NCI-H1417 treated with DMSO at 0.1 percent for 48 hours (cell line): ENCODE data around the gene PALS2.

ENCODE experiments used
- DNase-seq: peaks from one replicate; lab custom pipeline; 2025; lab: John Stamatoyannopoulos, UW

The PALS2 gene, protein sequence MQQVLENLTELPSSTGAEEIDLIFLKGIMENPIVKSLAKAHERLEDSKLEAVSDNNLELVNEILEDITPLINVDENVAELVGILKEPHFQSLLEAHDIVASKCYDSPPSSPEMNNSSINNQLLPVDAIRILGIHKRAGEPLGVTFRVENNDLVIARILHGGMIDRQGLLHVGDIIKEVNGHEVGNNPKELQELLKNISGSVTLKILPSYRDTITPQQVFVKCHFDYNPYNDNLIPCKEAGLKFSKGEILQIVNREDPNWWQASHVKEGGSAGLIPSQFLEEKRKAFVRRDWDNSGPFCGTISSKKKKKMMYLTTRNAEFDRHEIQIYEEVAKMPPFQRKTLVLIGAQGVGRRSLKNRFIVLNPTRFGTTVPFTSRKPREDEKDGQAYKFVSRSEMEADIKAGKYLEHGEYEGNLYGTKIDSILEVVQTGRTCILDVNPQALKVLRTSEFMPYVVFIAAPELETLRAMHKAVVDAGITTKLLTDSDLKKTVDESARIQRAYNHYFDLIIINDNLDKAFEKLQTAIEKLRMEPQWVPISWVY

DNA sequence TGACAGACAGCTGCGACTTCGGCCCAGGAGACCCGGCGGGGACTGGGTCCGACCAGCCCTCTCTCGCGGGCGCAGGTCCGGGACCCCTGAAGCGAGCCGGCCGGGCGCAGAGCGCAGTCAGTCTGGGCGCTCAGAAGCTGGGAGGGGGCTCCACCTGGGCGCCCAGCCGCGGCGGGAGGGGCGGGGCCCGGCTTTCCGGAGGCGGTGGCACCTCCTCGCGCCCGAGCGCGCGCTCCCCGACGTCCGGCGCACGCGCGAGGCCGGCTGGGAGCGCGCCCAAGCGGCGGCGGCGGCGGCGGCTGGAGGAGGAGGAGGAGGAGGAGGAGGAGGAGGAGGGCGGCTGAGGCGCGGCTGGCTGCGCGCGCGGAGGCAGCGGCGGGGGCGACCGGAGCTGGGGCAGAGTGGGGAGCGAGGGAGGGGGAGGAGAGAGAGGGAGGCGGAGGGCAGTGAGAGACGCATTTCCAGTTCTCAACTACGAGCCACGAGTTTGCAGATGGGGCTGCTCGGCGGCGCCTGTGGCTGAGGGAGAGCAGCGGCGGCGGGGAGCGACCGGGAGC, at the start of gene PALS2:
Gene PALS2 (plus strand): TSS at position 456 of the 557 bp plus-strand sequence. CDS start 50,216 bp downstream, outside the sequence.
- peak; percentile 44 for DNase-seq

DNA sequence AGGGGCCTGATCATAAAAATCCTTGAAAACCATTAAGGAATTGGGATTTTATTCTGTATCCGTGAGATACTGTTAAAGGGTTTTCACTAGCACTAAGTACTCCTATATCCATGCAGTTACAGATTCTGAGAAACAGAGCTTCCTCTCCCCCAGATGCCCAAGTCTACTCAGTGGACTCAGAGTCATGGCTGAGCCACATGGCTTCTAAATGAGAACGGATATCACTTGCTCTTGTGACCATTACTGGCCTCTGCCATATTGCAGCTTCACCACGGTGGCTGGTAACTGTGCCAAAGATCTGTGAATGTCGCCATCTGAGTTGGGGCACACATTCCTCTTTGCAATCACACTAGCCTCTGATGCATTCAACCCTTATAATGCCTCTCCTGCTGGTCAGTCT, 42.0 kb upstream of the PALS2 start:
- DNase-seq: no peak

- no peak for DNase-seq
Measured at GRCh38 chr7:24536682-24537081, 36.6 kb upstream of the PALS2 start.

- no peak for DNase-seq
Measured at GRCh38 chr7:24540956-24541355, 32.3 kb upstream of the PALS2 start.

GRCh38 chr7:24545215-24545614, 28.0 kb upstream of the PALS2 start:
- no peak for DNase-seq

DNA sequence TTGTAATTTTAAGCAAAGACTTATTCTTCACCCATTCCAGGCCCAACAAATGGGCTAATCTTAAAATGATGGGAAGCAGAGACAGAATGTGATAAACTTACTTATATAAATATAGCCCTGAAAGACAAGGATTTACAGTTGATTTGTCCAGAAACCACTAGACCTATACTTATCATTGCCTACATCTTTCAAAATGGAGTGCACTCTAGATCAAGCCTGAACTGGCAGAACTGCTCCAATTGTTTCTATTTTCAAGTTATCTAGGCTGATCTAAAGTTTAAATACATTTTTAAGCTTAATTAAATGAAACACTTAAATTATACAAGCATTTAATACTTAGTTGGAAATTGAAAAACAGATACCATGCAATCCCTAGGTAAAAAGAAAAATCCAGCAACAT, 24.9 kb upstream of the PALS2 start:
- DNase-seq: no peak

DNA sequence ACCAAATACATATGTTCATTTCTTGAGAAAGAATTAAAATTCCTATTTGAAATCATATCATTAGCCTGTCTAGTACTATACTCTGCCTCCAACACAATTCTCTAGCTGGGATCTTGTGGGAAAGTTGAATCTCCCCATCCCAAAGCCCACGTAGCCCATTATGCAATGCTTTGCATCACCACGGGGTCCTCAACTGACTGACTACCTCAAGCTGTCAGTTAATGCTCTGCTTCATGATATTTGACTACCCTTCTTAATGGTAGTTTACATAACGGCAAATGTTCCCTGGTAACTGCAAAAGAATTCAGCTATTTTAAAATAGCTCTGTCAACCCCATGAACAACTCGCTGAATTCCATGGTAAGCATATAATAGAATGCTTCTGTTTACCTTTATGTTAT, 23.3 kb upstream of the PALS2 start:
- no peak for DNase-seq

GRCh38 chr7:24555184-24555583, 18.1 kb upstream of the PALS2 start:
- no peak for DNase-seq

GRCh38 chr7:24555719-24556118, 17.5 kb upstream of the PALS2 start:
- DNase-seq: no peak

DNA sequence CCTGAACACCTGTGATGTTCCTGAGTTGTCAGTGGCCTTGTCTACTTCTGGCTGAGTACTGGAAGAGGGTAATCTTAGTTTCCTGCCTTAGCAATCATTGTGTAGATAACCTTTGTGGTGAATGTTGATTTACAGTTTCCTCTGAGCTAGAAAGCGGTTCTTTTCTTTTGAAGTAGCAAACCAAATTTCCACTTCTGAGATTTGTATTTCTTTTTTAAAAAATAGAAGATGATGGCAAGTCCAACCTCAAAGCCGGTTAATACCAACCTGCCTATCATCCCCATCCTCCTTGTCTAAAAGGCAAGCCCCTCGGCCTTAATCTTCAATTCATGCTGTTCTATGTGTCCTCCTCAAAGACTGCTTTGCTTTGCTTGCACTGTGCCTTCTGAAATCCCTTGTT, 12.5 kb upstream of the PALS2 start:
- DNase-seq: no peak

DNA sequence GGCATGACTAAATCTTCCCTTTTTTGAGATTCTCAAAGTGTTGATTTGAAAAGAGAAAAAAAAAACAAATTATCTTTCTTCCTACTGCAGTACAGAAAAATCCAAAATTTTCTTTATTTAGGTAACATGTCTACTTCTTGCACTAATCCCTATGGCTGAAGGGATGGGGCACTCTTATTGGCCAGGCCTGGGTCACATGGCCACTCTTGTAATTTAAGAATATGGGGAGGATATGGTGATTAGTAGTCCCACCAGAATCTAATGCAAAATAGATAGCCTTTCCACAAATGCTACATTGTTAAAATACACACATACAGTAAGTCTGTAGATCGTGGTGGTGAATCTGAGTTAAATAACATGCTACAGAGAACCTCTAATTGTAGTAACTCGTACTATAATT, 7.0 kb upstream of the PALS2 start:
- DNase-seq: no peak

DNA sequence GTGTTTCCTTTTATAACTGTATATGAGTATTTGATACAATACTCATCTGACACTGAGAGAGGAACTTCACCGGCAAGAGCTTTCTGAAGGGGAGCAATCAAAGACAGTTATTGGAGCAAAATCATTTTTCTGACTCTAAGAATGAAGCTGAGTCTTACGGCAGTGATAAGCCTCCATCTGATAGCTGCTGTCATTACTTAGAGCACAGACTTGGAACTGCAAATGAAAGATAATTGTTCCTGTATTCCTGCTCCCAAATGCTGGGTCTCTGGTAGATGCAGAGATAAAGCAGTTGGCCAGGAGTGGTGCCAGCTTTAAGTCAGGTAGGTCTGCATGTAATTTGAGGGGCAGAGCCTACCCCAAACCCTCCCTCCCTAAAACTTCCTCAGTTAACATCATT, 2.3 kb upstream of the PALS2 start:
- no peak for DNase-seq

DNA sequence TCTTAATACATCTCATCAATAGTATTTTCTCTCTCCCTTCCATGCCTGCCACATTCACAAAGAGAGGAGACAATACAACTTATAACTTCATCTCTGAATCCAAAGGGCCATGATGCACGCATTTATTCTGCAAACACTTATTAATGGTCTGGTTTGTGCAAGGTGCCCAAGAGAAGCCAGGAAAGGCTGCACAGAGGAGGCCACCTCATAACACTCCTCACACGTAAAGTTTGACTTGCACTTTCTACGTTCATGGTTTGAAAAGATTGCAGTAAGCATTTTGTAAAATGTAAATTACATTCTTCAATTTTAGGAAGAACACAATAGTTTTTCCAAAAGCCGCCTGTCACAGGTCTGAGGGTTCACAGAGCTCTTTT, 1.2 kb upstream of the PALS2 start:
- no peak for DNase-seq

- DNase-seq: no peak
Measured at GRCh38 chr7:24572393-24572996, 757 bp upstream of the PALS2 start.

DNA sequence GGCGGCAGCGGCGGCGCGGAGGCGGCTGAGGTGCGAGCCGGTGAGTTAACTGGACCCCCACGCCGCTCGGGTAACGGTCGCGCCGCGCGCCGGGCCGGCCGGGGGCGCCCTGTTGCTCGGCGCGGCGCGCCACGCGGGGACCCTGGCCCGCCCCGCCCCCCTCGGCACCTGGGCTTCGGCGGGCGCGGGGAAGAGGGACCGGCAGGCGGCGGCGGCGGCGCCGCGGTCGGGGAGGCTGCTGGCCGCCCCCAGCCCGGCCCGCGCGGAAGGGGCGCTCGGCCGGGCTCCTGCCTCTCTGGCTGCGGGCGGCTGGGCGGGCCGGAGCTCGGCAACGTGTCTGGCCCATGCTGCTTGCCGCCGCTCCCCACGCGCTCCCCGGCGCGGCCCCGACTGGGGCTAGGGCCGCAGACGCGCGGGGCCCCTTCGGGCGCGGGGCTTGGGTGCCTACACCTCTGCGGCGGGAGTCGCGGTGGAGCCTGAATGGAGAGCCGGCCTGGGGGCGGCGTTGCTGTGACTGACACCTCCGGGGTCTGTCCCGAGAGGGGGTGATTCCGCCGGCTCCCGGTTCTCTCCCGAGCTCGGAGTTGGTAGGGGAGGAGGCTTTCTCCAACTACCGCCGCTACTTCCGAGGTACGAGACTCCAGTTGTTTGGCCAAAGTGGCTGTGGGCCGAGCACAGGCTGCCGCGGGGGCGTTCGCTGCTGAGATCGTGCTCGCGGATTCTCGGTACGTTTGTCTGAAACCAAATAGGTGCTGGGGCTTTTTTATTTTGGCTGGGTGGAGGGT, 494 bp downstream of the PALS2 start:
- no peak for DNase-seq

- no peak for DNase-seq
Measured at GRCh38 chr7:24574386-24574785, 1.1 kb downstream of the PALS2 start.

DNA sequence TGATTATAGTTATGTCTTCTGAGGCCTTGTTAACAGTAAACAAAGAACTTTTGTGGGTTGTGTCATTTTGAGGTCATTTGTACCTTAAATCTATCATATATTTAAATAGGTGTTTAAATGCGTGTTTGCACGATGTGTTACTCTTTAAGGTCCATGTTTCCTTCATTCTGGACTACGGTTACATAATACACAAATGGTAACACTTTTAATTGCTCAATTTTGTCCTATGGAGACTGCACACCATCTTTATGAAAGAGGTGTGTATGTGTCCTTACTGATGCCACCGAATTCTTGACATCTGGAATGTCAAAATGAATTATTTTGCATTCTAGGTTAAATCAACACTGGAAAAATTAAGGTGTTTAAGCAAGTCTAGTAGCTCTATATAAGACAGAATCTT, 1.7 kb downstream of the PALS2 start:
- no peak for DNase-seq

DNA sequence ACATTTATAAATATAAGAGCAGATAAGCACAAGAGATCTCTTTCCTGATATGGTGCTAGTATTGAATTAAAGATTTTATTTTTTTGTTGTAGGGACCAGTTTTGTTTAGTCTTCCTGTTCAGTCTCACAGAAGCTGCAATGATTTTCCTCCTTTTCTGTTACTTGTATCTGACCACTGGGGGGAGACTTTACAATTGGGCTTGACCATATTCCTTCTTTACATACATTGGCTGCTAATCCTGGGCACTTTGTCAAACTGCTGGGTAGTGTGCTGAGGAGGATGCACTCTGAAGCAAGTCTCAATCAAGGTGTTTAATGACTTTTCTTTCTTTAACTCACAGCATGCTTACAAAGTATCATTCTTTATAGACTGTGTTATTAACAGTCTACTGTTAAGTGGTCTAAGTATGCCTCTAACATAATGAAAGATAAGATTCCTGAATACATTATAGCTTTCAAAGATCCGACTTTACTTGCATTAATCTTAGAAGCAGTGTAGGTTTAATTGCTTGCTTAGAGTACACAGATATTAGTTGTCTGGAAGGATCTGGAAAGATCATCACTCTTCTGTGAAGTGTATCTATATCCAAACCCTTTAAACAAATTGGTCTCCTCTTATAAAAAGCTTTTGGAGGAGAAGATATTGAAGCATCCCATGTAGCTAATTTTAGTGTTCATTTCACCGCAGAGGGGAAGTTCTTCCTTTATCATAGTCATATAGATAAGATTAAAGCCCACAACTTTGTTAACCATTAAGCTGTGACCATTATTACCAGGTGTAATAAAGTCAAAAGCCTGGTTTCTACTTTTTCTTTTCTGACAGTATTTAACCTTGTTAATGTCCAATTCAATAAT, 3.1 kb downstream of the PALS2 start:
- DNase-seq: peak; percentile 43

GRCh38 chr7:24578052-24578451, 4.8 kb downstream of the PALS2 start:
- no peak for DNase-seq

DNA sequence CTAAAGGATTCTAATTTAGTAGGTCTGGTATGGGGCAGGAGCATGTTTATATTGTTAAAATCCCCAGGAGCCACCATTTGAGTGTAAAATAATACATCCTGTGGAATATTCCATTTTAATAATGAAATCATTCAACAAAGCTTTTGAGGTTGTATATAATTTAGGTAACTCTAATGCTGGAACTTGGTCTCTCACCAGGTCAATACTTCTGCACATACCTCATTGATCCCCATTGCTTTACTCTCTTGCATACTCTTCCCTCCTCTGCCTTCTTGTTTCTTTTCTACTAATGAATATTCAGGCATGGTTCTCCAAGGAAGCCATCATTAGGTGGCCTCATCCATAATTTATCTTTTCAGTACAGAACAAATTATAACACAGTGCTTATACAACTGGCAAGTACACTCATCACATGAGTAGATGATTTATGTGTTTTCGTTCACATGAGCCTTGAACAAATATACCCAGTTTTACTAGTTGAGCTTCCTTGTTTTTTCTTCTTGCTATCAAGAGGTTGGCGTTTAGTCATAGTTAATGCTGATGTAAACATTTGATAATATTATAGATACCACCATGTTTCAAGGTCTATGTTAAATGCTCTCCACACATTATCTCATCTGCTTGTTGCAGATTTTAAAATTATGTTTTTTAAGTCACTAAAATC, 7.2 kb downstream of the PALS2 start:
- DNase-seq: peak; percentile 39

DNA sequence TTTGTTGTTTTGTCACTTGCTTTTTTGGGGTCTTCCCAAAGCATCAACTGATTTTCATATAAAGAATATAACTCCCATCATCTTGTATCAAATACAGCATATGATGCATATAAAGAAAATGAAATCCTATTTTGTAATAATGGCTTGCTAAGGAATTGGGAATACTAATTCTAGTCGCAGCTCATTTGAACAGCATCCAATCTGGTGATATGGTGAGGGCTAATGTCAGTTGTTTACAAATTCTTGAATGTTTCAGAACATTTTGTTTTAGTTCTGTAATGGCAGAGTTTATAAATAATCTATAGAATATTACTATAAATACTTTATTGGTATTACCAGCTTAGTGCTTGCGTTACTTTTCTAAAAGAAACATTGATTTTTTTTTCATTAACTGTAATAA, 8.9 kb downstream of the PALS2 start:
- no peak for DNase-seq
